ENCODE results near the gene DRG2.

The DRG2 gene

DNA sequence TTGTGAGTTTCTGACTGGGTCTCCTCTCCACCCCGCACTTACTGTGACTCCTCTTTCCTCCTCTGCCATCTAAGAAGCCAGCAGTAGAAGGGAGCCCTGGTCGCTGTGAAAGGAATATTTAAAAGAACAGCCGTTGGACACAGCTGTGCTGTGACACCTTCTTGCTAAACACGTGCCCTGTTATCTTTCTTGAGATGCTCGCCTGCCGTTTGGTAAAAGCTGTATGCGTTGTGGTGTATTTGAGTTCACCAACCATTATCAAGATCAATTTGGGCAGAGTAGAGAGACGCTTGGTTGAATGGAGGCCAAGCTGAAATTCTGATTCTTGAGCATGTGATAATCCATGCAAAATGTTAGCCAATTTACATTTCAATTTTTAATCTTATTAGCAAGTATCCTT lies 44.8 kb upstream of the DRG2 start:
- TF ChIP-seq, protein P1, sequence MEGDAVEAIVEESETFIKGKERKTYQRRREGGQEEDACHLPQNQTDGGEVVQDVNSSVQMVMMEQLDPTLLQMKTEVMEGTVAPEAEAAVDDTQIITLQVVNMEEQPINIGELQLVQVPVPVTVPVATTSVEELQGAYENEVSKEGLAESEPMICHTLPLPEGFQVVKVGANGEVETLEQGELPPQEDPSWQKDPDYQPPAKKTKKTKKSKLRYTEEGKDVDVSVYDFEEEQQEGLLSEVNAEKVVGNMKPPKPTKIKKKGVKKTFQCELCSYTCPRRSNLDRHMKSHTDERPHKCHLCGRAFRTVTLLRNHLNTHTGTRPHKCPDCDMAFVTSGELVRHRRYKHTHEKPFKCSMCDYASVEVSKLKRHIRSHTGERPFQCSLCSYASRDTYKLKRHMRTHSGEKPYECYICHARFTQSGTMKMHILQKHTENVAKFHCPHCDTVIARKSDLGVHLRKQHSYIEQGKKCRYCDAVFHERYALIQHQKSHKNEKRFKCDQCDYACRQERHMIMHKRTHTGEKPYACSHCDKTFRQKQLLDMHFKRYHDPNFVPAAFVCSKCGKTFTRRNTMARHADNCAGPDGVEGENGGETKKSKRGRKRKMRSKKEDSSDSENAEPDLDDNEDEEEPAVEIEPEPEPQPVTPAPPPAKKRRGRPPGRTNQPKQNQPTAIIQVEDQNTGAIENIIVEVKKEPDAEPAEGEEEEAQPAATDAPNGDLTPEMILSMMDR (IDR thresholded peaks at IDR 0.05; ENCODE audit: low read depth, low read length) = no peak
- no peak overlapping the region for H3K4me3 ChIP-seq (ENCODE audit: low read depth, low read length)

DNA sequence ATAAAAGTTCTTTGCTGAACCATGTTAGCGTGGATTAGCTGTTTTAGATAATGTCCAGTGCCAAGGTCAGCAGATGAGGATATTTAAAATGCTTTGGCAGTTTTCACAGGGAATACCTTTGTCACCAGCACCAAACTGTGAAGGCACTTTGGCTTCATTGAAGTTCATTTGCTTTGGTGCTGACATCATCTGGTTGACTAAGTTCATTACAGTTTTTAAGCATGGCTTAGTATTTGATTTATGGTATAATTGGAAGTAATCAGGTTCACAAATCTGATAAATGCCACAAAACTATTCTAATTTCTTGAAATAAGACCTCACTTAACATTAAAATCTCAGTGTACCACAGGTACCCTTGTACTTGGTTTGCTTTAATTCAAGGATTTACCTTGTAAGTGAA lies 44.3 kb upstream of the DRG2 start:
- TF ChIP-seq, protein P1 (IDR thresholded peaks at IDR 0.05; ENCODE audit: low read depth, low read length) = no peak
- H3K4me3 ChIP-seq (ENCODE audit: low read depth, low read length) = no peak overlapping the region

DNA sequence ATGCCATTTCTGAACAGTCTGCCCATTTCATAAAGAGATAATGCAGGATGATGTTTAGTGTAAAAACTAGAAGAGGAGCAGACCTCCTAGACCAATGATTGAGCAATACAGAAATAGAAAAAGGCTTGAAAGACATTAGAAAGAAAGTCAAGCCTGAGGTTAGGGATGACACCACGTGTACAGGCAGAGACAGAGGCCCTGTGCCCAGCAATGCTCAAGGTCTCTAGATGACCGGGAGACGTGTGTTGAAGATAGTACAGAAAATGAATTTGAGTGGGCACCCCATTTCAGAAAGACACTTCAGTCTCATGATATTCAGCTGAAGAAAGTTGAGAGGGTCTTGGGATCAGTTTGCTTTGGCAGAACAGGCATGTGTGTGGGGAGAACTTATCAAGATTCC lies 43.1 kb upstream of the DRG2 start:
- TF ChIP-seq, protein P1 (IDR thresholded peaks at IDR 0.05; ENCODE audit: low read depth, low read length) = no peak
- no peak overlapping the region for H3K4me3 ChIP-seq (ENCODE audit: low read depth, low read length)

DNA sequence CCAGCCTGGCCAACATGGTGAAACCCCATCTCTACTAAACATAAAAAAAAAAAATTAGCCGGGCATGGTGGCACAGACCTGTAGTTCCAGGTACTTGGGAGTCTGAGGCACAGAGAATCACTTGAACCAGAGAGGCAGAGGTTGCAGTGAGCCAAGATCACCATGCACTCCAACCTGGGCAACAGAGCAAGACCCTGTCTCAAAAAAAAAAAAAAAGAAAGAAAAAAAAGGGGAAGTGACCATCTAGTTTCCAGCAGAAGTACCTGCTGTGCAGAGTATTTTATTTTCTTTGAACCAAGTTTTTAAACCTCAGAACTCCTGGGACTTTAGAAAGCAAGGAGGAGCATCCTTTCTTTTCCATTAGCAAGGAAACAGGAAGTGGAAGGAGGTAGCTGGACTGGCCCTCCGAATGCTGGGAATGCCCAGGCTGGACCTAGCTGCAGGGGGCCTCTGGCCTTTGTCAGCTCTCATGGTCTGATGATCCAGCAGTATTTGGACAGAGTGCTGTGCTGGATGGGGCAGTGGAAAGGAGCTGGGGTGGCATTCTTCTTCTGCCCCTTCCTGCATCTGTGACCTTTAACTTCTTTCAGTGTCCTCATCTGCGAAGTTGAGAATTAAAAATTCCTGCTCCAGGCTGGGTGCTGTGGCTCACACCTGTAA lies 41.9 kb upstream of the DRG2 start:
- H3K4me3 ChIP-seq (ENCODE audit: low read depth, low read length) = no peak overlapping the region
- TF ChIP-seq, protein P1 (IDR thresholded peaks at IDR 0.05; ENCODE audit: low read depth, low read length) = no peak

DNA sequence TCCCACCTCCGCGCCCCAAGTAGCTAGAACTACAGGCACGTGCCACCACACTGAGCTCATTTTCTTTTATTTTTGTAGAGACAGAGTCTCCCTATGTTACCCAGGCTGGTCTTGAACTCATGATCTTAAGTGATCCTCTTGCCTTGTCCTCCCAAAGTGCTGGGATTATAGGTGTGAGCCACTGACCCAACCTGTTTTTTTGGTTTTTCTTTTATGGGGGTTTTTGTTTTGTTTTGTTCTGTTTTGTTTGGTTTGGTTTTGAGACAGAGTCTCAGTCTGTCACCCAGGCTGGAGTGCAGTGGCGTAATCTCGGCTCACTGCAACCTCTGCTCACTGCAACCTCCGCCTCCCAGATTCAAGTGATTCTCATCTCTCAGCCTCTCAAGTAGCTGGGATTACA lies 32.2 kb upstream of the DRG2 start:
- TF ChIP-seq, protein P1 (IDR thresholded peaks at IDR 0.05; ENCODE audit: low read depth, low read length) = no peak
- H3K4me3 ChIP-seq (ENCODE audit: low read depth, low read length) = no peak overlapping the region

DNA sequence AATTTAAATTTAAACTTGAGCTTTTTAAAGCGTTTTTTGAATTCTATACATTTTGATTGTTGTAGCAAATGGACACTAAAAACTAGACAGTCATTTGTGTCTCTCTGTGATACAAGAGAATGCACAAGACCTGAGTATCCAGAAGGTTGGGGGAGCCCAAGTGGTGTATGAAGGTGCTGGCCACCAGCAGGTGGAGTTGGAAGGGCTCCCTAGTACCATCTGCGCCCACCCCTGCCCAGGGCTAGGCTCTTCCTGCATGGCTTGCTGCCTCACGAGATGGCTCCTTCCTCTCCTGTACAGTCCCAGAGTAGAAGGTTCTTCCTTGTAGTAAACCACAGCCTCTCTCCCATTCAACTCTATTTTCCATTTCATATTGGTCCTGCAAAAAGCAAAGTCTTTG lies 31.5 kb upstream of the DRG2 start:
- TF ChIP-seq, protein P1 (IDR thresholded peaks at IDR 0.05; ENCODE audit: low read depth, low read length) = no peak
- H3K4me3 ChIP-seq (ENCODE audit: low read depth, low read length) = no peak overlapping the region

DNA sequence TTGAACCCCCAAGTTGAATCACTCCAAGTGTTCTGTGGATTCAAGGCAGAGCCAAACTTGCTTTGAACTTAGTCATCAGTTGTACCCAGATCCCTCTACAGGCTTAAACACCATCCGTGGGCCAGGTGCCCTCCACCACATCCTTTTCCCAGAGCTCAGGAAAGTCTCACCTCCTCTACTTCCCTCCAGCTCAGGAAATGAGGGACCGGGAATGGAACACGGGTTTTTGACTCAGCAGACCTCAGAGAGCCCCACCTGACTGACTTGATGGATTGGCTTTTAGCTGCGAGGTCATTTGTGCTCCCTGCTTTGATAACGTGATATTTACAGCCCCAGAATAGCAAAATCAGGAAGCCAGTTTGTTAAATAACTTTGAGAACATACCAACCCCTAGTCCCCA lies 28.5 kb upstream of the DRG2 start:
- TF ChIP-seq, protein P1 (IDR thresholded peaks at IDR 0.05; ENCODE audit: low read depth, low read length) = no peak
- H3K4me3 ChIP-seq (ENCODE audit: low read depth, low read length) = no peak overlapping the region

All from WI38 (cell line).